Adrenal gland (tissue), 12 donors: ENCODE data around the gene OR7G1. TPM values are rescaled to one million over a fixed set of nuclear protein-coding genes. Genes with fewer than 3 reads are reported as not detected.

Source experiments
- DNase-seq, 7 donors: peaks; one replicate each; pipeline ENCODE4 v3.0.0-alpha.2; 2019 to 2020
- H3K27ac ChIP-seq, 5 donors: fragments of 200-600 bp; sonication (generic) in 4 of 5; 1 replicate in 3 of 5; 2 replicates in 2 of 5; pipeline versions ENCODE4 v1.5.1 to v1.8.0; 2016 to 2020; ENCODE audit warnings: mild to moderate bottlenecking in 1 of 5
- H3K27me3 ChIP-seq: fragments of 200-600 bp; 2 replicates; pipeline ENCODE4 v1.8.0; 2021
- H3K36me3 ChIP-seq, 2 donors: fragments of 200-600 bp; replicated peaks in 1 of 2; 1 replicate in 1 of 2; 2 replicates in 1 of 2; pipeline versions ENCODE4 v1.5.1 to v1.8.0; 2018 to 2022
- H3K4me1 ChIP-seq, 2 donors: fragments of 200-600 bp; replicated peaks in 1 of 2; 1 replicate in 1 of 2; 2 replicates in 1 of 2; pipeline versions ENCODE4 v1.5.1 to v1.8.0; 2018 to 2021
- H3K4me3 ChIP-seq, 4 donors: fragments of 200-600 bp; sonication (generic) in 3 of 4; one replicate each; pipeline ENCODE4 v1.5.1; 2016 to 2018
- H3K9me3 ChIP-seq, 3 donors: fragments of 200-600 bp; sonication (generic) in 1 of 3; replicated peaks in 1 of 3; 1 replicate in 2 of 3; 2 replicates in 1 of 3; pipeline versions ENCODE4 v1.5.1 to v1.8.0; 2016 to 2021
- POLR2A ChIP-seq, 2 donors: fragments of 450-650 bp; IDR thresholded peaks; one replicate each; pipeline ENCODE4 v1.6.1; 2017; ENCODE audit warnings: antibody characterized with exemption in 2 of 2, mild to moderate bottlenecking in 2 of 2, moderate library complexity in 1 of 2
- WGBS, 4 donors: extraction: QIAGEN DNeasy Blood & Tissue Kit in 2 of 4; methylation state at CpG; one replicate each; pipeline versions ENCODE4 v1.1.5 to v1.1.7; 2013 to 2017; 5-methylcytosine and 5-hydroxymethylcytosine counted together
- intact Hi-C, 2 donors: fragments of 100-400 bp; cut with DNase I; formaldehyde crosslinking; loops; one replicate each; pipeline versions ENCODE4 v1.14.1 to v1.15.0; 2022 to 2023
- polyA plus RNA-seq, 3 donors: library from polyadenylated mRNA; stranded (reverse); fragments of 200-250 nt in 2 of 3; fragments of 350-450 nt in 1 of 3; fragmentation: Illumina TruSeq in 1 of 3; extraction: RNeasy Lipid Tissue Mini Kit (QIAGEN cat#74804) in 1 of 3; gene quantifications; one replicate each; pipeline ENCODE4 v1.2.3, GENCODE V29; 2013 to 2014
- total RNA-seq, 9 donors: library from RNA; depleted of rRNA in 4 of 9; stranded (reverse); fragments of >200 nt in 4 of 9; fragments of 120-200 nt in 1 of 9; fragmentation: NEBNext Ultra II Directional in 1 of 9; extraction: Animal tissue kit (Norgen Biotek cat#: 25700) in 1 of 9; gene quantifications; one replicate each; pipeline versions ENCODE4 v1.1.0 to v1.2.4, GENCODE V29; 2013 to 2023
- TF ChIP-seq, protein P1 (sequence below), 6 experiments: fragments of 450-650 bp in 4 of 6; fragments of 200-600 bp in 2 of 6; sonication (generic) in 1 of 6; IDR thresholded peaks; 1 replicate in 5 of 6; 2 replicates in 1 of 6; pipeline versions ENCODE4 v1.5.1 to v1.8.0; 2016 to 2021; ENCODE audit warnings: antibody characterized with exemption in 6 of 6, mild to moderate bottlenecking in 2 of 6, moderate library complexity in 1 of 6
- donor health status: healthy with polysubstance abuse.
- donor health status: Bipolar disorder and iron deficiency.
- donor health status: DM: yes; HTN: yes; CAD: no.
- donor health status: DM: no; HTN: no; CAD: no.
- donor health status: DM: no; HTN: no; CAD: no.
- donor health status: DM: yes; HTN: yes; CAD: no.

OR7G1 gene
- total and polyA plus RNA-seq, 12 donors = not detected

DNA sequence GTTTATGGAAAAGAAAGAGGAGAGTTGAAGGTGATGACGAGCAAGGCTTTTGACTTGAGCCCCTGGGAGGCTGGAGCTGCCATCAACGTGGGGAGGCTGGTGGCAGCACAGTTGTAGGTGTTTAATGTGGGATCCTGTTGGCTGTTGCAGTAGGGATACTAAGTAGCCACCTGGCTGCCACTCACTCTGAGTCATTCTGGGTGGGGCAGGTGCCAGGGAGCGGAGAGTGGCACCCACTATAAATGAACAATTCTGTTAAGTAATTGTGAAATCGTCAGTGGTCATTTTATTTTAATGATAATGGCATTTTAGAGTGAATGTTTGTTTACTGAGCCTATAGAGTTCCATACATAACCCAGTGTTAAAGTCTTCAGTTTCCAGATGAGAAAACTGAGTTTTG, 34.4 kb upstream of the OR7G1 start:
- intact Hi-C loops = loop anchor here in 1 of 2 donors (10.0 kb wide), 1 partner anchor 665 kb away; the partner anchor contains the start of gene FBXL12
- H3K27ac ChIP-seq = no peak overlapping the region

DNA sequence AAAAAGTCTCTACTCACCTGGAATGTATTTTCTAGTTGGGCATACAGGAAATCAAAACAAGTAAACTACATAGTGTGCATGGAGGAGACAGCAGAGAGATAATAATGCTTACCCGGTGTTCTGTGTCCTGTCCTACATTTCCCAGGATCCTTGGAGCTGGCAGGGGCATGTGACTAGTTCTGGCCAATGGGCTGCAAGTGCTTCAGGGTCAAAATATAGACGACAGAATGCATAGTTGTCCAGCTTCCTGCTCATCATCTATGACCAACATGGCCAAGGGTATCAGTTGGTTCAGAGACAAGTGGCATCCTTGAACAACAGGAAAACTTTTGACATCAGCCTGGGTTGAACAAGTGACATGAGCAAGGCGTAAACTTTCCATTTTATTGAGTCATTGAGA, 33.1 kb upstream of the OR7G1 start:
- Histone ChIP-seq H3K9me3 (peaks cover 0 to 12% (median 3%) of the 10 kb centered on the region in 3 donors), H3K27ac (no peak overlapping the region), H3K27me3 (no peaks in the 10 kb centered on the region), H3K36me3 (peaks cover 0 to 4% of the 10 kb centered on the region in 2 donors), H3K4me1 (no peaks in the 10 kb centered on the region), H3K4me3 (no peak overlapping the region)
- intact Hi-C loops = loop anchor here in 1 of 2 donors (10.0 kb wide), 1 partner anchor 666 kb away; the partner anchor contains the start of gene FBXL12
- peak in 1 of 7 donors; percentile 10 for DNase-seq
- WGBS, 4 donors = 94 to 98% (median 95%) methylated on average over 3 of the region's 3 CpGs
- TF ChIP-seq, protein P1, sequence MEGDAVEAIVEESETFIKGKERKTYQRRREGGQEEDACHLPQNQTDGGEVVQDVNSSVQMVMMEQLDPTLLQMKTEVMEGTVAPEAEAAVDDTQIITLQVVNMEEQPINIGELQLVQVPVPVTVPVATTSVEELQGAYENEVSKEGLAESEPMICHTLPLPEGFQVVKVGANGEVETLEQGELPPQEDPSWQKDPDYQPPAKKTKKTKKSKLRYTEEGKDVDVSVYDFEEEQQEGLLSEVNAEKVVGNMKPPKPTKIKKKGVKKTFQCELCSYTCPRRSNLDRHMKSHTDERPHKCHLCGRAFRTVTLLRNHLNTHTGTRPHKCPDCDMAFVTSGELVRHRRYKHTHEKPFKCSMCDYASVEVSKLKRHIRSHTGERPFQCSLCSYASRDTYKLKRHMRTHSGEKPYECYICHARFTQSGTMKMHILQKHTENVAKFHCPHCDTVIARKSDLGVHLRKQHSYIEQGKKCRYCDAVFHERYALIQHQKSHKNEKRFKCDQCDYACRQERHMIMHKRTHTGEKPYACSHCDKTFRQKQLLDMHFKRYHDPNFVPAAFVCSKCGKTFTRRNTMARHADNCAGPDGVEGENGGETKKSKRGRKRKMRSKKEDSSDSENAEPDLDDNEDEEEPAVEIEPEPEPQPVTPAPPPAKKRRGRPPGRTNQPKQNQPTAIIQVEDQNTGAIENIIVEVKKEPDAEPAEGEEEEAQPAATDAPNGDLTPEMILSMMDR (IDR thresholded peaks at IDR 0.05) = no peak
- TF ChIP-seq POLR2A (IDR thresholded peaks at IDR 0.05) = no peak

More for the DNA sequence above, 34.4 kb upstream of the OR7G1 start:
- Histone ChIP-seq H3K36me3 (peaks cover 0 to 4% of the 10 kb centered on the region in 2 donors), H3K27me3 (no peaks in the 10 kb centered on the region), H3K9me3 (peaks cover 0 to 6% (median 3%) of the 10 kb centered on the region in 3 donors), H3K4me1 (no peaks in the 10 kb centered on the region), H3K4me3 (no peak overlapping the region)
- no peak for TF ChIP-seq POLR2A (IDR thresholded peaks at IDR 0.05)
- TF ChIP-seq, protein P1 (IDR thresholded peaks at IDR 0.05) = no peak
- 79 to 91% (median 90%) methylated on average over 4 of the region's 4 CpGs for WGBS, 4 donors
- peak in 1 of 7 donors; percentile 17 for DNase-seq

DNA sequence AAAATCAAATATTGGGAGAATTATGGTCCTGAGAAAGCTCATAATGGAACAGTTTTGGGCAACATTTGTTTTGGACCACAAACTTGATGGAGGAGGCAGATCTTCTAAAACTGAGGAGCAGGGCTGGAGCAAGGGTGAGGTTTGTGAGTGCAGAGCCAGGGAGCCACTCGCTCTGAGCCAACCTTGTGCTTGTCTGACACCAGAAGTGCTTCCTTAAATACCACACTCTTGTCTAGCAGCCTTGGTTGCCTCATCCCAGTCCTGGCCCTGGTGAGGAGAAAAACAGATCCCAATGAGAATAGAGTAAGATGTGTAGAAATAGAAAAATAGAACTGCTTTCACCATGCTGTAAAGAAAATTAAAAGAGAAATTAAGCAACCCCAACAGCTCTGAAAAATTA, 31.3 kb upstream of the OR7G1 start:
- Histone ChIP-seq H3K36me3 (peaks cover 0 to 4% of the 10 kb centered on the region in 2 donors), H3K4me3 (no peak overlapping the region), H3K9me3 (peaks cover 0 to 12% (median 0%) of the 10 kb centered on the region in 3 donors), H3K27ac (no peak overlapping the region), H3K27me3 (no peaks in the 10 kb centered on the region), H3K4me1 (peaks cover 0 to 4% of the 10 kb centered on the region in 2 donors)
- TF ChIP-seq POLR2A (IDR thresholded peaks at IDR 0.05) = no peak
- TF ChIP-seq, protein P1 (IDR thresholded peaks at IDR 0.05) = no peak
- WGBS, 4 donors = 91 to 100% (median 94%) methylated on average over 1 of the region's 1 CpG
- no peak for DNase-seq
- intact Hi-C loops = loop anchor here in 1 of 2 donors (10.0 kb wide), 1 partner anchor 668 kb away; the partner anchor contains the start of gene FBXL12

GRCh38 chr19:9144920-9145319, 29.4 kb upstream of the OR7G1 start:
- 97 to 100% (median 98%) methylated on average over 5 of the region's 5 CpGs for WGBS, 4 donors
- no peak overlapping the region for H3K4me3 ChIP-seq
- peaks cover 0 to 4% of the 10 kb centered on the region in 2 donors for H3K36me3 ChIP-seq
- peaks cover 0 to 12% (median 0%) of the 10 kb centered on the region in 3 donors for H3K9me3 ChIP-seq
- H3K27me3 ChIP-seq = no peaks in the 10 kb centered on the region
- peaks cover 0 to 17% of the 10 kb centered on the region in 2 donors for H3K4me1 ChIP-seq
- no peak overlapping the region for H3K27ac ChIP-seq
- no peak for DNase-seq
- no peak for TF ChIP-seq POLR2A (IDR thresholded peaks at IDR 0.05)
- TF ChIP-seq, protein P1 (IDR thresholded peaks at IDR 0.05) = no peak
- intact Hi-C loops = loop anchor here in 1 of 2 donors (10.0 kb wide), 1 partner anchor 670 kb away; the partner anchor contains the start of gene FBXL12
